Right atrium auricular region (tissue), 2 donors: ENCODE results near the gene PDE4B. TPM values are rescaled to one million over a fixed set of nuclear protein-coding genes. Genes with fewer than 3 reads are reported as not detected.

Experiments used
- DNase-seq: peaks from one replicate; pipeline ENCODE4 v3.0.0-alpha.2; 2019; ENCODE audit warnings: low spot score
- H3K27ac ChIP-seq, 2 donors: fragments of 200-600 bp; sonication (generic); 1 replicate in 1 of 2; 2 replicates in 1 of 2; pipeline ENCODE4 v1.5.1; 2016 to 2019
- H3K27me3 ChIP-seq, 2 donors: fragments of 200-600 bp; sonication (generic); one replicate each; pipeline versions ENCODE4 v1.5.1 to v1.6.0; 2017 to 2019
- H3K36me3 ChIP-seq: fragments of 200-600 bp; sonication (generic); one replicate; pipeline ENCODE4 v1.5.1; 2016
- H3K4me1 ChIP-seq, 2 donors: fragments of 200-600 bp; sonication (generic); one replicate each; pipeline versions ENCODE4 v1.5.1 to v1.6.0; 2017 to 2019
- H3K4me3 ChIP-seq, 2 donors: fragments of 200-600 bp; sonication (generic); 1 replicate in 1 of 2; 2 replicates in 1 of 2; pipeline ENCODE4 v1.5.1; 2017 to 2019; ENCODE audit warnings: mild to moderate bottlenecking in 1 of 2, moderate library complexity in 1 of 2
- H3K9me3 ChIP-seq, 2 donors: fragments of 200-600 bp; sonication (generic); one replicate each; pipeline ENCODE4 v1.5.1; 2019
- total RNA-seq, 2 donors: library from RNA; depleted of rRNA; stranded (reverse); fragments of >200 nt; gene quantifications; one replicate each; pipeline ENCODE4 v1.1.0, GENCODE V29; 2016
- TF ChIP-seq, protein P1 (sequence below), 2 donors: fragments of 200-600 bp; sonication (generic); IDR thresholded peaks; one replicate each; pipeline ENCODE4 v1.5.1; 2019; ENCODE audit warnings: antibody characterized with exemption in 2 of 2

The PDE4B gene
- total RNA-seq, 2 donors from 2014 or later: 16.0 to 27.7 TPM

DNA sequence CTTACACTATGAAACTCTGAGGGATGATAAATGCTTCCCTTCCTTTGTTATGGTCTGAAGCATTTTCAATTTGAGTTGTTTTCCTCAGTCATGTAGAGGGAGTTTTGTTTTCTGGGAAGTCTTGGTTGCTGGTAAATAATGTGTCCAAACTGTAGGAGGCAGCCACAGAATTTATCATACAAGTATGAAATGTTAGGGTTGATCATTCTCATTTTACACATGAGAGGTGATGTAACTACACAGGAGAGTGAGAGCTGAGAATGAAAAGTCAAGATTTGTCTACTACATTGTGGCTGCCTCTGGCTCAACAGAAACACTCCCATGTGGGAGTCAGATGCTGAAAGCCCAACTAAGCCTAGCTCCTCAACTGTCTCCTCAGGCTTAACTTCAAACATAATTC lies 558.8 kb downstream of the PDE4B start:
- H3K4me1 ChIP-seq: peaks cover 0 to 72% of the 10 kb centered on the region in 2 donors
- TF ChIP-seq, protein P1, sequence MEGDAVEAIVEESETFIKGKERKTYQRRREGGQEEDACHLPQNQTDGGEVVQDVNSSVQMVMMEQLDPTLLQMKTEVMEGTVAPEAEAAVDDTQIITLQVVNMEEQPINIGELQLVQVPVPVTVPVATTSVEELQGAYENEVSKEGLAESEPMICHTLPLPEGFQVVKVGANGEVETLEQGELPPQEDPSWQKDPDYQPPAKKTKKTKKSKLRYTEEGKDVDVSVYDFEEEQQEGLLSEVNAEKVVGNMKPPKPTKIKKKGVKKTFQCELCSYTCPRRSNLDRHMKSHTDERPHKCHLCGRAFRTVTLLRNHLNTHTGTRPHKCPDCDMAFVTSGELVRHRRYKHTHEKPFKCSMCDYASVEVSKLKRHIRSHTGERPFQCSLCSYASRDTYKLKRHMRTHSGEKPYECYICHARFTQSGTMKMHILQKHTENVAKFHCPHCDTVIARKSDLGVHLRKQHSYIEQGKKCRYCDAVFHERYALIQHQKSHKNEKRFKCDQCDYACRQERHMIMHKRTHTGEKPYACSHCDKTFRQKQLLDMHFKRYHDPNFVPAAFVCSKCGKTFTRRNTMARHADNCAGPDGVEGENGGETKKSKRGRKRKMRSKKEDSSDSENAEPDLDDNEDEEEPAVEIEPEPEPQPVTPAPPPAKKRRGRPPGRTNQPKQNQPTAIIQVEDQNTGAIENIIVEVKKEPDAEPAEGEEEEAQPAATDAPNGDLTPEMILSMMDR (IDR thresholded peaks at IDR 0.05): no peak
- H3K27me3 ChIP-seq: no peaks in the 10 kb centered on the region
- no peaks in the 10 kb centered on the region for H3K9me3 ChIP-seq
- no peaks in the 10 kb centered on the region for H3K36me3 ChIP-seq
- DNase-seq: no peak
- H3K4me3 ChIP-seq: no peak overlapping the region
- H3K27ac ChIP-seq: peak overlapping the region; percentile 68 to 69

DNA sequence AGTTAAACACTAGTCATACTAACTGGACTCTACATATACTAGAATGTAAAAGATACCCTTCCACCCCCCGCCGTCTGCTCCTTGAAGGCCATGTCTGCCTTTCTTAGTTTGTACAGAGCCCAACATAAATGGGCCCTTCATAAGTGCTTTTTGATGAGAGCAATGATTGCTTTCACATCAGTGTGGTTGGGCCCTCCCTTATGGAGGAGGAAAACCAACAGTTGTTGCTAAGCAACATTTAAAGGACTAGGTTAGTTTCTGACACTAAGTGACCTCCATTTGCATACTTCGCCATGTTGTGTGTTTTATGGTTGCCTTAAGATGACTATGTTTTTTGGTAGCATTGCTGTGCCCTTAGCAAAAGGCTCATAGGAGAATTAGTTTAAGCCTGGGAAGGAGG lies 559.2 kb downstream of the PDE4B start:
- peaks cover 0 to 76% of the 10 kb centered on the region in 2 donors for H3K4me1 ChIP-seq
- H3K27me3 ChIP-seq: no peaks in the 10 kb centered on the region
- TF ChIP-seq, protein P1 (IDR thresholded peaks at IDR 0.05): no peak
- no peak overlapping the region for H3K4me3 ChIP-seq
- no peaks in the 10 kb centered on the region for H3K36me3 ChIP-seq
- peak overlapping the region; percentile 68 to 69 for H3K27ac ChIP-seq
- H3K9me3 ChIP-seq: no peaks in the 10 kb centered on the region
- DNase-seq: no peak

DNA sequence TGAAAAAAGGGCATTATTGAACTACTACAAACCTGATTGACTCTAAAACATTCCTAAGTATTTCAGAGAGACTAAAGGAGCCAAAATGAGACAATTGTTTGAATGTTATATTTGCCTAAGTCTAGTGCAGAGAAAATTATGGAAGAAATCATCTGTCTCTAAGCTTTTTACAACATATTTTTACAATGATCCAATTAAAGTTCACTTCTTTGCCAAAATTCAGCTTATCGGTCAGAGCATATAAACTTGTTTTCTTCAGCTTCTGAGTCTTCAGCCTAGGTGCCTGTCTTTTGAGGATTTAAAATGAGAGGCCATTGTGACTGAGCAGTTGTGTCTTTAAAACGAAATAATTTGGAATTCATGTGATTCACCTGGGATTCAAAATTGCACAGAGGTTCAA lies 560.1 kb downstream of the PDE4B start:
- H3K27ac ChIP-seq: peak overlapping the region; percentile 26 to 69

DNA sequence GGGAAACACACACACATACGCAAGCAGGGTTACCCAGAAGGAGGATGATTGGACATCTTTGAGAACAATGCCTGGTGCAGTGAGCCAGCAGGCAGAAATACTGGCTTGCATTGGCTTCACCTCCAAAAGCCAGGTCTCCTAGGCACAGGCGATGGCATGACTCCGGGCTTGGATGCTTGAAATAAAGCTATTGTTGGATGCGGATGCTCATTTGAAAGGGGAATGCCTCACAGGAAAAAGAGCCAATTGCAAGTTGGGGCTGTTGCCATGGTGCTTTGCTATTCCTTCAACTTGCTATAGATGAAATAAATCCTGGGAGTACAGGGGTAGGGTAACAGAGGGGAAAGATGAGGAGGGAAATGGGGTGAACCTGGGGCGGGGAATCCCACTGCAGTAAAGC lies 560.6 kb downstream of the PDE4B start:
- no peak for DNase-seq

More for the DNA sequence above, 560.1 kb downstream of the PDE4B start:
- H3K36me3 ChIP-seq: no peaks in the 10 kb centered on the region
- TF ChIP-seq, protein P1 (IDR thresholded peaks at IDR 0.05): no peak
- no peaks in the 10 kb centered on the region for H3K9me3 ChIP-seq
- H3K4me1 ChIP-seq: peaks cover 0 to 84% of the 10 kb centered on the region in 2 donors
- no peak for DNase-seq
- H3K4me3 ChIP-seq: no peak overlapping the region
- H3K27me3 ChIP-seq: no peaks in the 10 kb centered on the region

DNA sequence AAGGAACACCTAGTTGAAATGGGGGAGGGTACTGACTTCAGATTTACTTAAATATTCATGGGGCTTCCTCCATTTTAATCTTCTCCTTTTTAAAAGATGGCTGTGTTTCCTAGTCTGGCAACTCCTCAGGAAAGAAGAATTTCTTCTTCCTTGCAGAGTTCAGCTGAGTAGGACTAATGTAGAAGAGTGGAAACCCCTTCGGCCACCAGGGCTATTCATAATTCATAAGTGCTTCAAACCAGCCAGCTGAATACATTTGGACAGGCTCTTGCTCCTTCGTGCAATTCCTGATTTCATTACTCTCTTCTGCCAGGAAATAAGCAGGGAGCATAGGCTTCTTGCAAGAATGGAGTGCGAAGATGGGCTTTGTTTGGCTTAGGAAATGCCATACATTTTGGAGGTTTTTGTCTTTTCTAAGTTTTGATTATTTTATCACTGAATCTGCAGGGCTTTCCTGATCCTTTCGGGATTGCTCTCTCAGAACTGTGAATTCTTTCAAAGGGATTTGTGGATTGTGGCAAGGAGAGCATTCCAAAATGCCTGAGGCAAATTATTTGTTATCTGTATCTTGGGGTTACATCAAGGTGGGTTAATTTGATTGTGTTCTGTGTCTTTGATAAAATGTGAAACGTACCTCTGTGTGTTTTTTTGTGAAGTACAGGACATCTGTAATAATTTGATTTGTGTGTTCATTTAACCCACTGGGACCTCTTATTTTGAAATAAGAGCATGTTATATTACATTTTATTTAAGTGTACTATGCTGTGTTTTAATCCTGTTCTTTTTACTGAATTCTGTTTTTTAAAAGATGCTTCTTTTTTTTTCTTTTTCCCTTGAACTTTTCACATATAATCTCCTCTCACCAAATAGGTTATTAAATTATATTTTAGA lies 561.9 kb downstream of the PDE4B start:
- H3K27me3 ChIP-seq: no peaks in the 10 kb centered on the region
- H3K36me3 ChIP-seq: no peaks in the 10 kb centered on the region
- no peaks in the 10 kb centered on the region for H3K9me3 ChIP-seq
- TF ChIP-seq, protein P1 (IDR thresholded peaks at IDR 0.05): peak in 1 of 2 donors; percentile 35
- peak overlapping the region; percentile 23 to 44 for H3K27ac ChIP-seq
- DNase-seq: no peak
- peaks cover 0 to 81% of the 10 kb centered on the region in 2 donors for H3K4me1 ChIP-seq
- H3K4me3 ChIP-seq: peak overlapping the region in 1 of 2 donors; percentile 21

More for the DNA sequence above, 560.6 kb downstream of the PDE4B start:
- Histone ChIP-seq H3K27me3 (no peaks in the 10 kb centered on the region), H3K4me1 (peaks cover 0 to 80% of the 10 kb centered on the region in 2 donors), H3K9me3 (no peaks in the 10 kb centered on the region), H3K36me3 (no peaks in the 10 kb centered on the region), H3K27ac (peak overlapping the region; percentile 26 to 69), H3K4me3 (no peak overlapping the region)
- TF ChIP-seq, protein P1 (IDR thresholded peaks at IDR 0.05): no peak
